LNCaP clone FGC (cell line): ENCODE measurements around the gene ATAD5.
"Not testable (repeated sequence)": the region's sequence is repeated elsewhere in the genome, so short reads cannot be mapped to it uniquely, and the experiment has no call there.

Experiments used
- DNase-seq: peaks from one replicate; pipeline ENCODE4 v3.0.0-alpha.2; 2011; ENCODE audit warnings: low read depth
- H3K4me3 ChIP-seq: 2 replicates; pipeline ENCODE4 v1.5.1; 2011; ENCODE audit warnings: mild to moderate bottlenecking, low read depth, low read length, control low read depth
- TF ChIP-seq, protein P1 (sequence below): IDR thresholded peaks from 2 replicates; pipeline ENCODE4 v1.5.1; 2012; ENCODE audit warnings: mild to moderate bottlenecking; ENCODE audit not compliant: control insufficient read depth, insufficient read depth; ENCODE audit errors: extremely low read depth

Gene ATAD5

DNA sequence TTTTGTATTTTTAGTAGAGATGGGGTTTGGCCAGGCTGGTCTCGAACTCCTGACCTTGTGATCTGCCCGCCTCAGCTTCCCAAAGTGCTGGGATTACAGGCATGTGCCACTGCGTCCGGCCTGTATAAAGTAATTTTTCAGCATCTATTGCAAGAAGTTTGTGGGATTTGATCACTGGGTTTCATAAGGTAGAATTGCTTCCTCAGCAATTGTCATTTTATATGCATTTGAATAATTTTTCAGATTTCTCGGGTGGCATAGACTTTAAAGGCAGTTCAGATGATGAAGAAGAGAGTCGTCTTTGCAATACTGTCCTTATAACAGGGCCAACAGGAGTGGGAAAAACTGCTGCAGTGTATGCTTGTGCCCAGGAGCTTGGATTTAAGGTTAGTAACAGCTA lies 37.2 kb downstream of the ATAD5 start:
- H3K4me3 ChIP-seq = no peak overlapping the region
- DNase-seq = no peak
- TF ChIP-seq, protein P1, sequence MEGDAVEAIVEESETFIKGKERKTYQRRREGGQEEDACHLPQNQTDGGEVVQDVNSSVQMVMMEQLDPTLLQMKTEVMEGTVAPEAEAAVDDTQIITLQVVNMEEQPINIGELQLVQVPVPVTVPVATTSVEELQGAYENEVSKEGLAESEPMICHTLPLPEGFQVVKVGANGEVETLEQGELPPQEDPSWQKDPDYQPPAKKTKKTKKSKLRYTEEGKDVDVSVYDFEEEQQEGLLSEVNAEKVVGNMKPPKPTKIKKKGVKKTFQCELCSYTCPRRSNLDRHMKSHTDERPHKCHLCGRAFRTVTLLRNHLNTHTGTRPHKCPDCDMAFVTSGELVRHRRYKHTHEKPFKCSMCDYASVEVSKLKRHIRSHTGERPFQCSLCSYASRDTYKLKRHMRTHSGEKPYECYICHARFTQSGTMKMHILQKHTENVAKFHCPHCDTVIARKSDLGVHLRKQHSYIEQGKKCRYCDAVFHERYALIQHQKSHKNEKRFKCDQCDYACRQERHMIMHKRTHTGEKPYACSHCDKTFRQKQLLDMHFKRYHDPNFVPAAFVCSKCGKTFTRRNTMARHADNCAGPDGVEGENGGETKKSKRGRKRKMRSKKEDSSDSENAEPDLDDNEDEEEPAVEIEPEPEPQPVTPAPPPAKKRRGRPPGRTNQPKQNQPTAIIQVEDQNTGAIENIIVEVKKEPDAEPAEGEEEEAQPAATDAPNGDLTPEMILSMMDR = no peak

DNA sequence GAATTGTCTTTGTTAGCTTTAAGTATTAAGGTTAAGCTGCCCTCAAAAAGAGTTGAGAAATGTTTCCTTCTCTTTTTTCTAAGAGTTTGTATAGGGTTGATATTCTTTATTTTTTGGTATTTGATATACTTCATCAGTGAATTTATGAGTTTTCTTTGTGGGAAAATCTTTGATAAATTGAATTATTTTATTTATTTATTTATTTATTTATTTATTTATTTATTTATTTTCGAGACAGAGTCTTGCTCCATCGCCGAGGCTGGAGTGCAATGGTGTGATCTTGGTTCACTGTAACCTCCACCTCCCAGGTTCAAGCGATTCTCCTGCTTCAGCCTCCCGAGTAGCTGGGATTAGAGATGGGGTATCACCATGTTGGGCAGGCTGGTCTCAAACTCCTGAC lies 54.4 kb downstream of the ATAD5 start:
- no peak for DNase-seq
- TF ChIP-seq, protein P1 = no peak
- H3K4me3 ChIP-seq = no peak overlapping the region

DNA sequence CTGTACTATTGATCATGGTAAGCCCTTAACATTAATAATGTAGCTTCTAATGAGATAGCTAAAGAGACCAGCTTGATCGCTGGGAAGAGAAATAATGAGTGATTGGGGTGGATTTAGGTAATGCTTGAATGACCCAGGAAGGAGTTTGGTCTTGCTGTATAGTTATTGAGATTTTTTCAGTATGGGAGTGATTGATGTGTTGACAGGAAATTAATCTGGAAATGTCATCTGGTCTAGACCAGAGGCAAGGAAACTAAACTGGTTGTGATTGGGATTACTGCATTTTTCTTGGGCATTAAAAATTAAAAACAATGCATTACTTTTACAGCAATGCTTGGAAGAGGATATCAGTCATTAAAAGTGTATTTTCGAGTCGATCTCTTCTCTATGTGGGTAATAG lies 62.5 kb downstream of the ATAD5 start:
- TF ChIP-seq, protein P1 = no peak
- no peak for DNase-seq
- H3K4me3 ChIP-seq = no peak overlapping the region

DNA sequence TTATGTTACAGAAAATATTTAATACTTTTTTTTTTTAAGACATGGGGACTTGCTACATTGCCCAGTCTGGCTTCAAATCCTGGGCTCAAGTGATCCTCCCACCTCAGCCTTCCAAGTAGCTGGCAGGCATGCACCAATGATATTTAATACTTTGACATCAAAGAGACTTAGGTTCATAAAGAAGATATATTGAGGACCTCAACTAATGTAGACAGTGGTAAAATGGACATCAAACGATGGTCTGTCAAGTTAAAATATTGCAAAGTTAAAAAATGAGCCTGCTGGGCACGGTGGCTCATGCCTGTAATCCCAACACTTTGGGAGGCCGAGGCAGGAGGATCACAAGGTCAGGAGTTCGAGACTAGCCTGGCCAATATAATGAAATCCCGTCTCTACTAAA lies 65.5 kb downstream of the ATAD5 start:
- TF ChIP-seq, protein P1 = no peak
- no peak overlapping the region for H3K4me3 ChIP-seq
- no peak for DNase-seq

DNA sequence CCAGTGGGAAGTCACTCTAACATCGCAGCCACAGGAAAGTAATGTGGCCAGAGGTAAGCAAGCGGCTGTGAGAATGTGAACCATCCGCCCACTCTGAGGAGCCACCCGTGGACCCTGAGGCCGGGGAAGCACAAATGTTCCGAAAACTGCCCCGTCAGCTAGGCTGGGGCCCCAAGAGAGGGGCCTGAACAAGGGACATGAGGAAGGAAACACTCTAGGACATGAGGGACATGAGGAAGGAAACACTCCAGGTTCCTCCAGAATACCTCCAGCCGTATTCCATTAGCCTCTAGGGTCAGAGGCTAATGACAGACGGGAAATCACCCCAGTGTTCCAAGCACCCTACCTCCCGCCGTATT lies 74.0 kb downstream of the ATAD5 start:
- DNase-seq = no peak
- TF ChIP-seq, protein P1 = no peak
- H3K4me3 ChIP-seq = peak overlapping the region; percentile 100

DNA sequence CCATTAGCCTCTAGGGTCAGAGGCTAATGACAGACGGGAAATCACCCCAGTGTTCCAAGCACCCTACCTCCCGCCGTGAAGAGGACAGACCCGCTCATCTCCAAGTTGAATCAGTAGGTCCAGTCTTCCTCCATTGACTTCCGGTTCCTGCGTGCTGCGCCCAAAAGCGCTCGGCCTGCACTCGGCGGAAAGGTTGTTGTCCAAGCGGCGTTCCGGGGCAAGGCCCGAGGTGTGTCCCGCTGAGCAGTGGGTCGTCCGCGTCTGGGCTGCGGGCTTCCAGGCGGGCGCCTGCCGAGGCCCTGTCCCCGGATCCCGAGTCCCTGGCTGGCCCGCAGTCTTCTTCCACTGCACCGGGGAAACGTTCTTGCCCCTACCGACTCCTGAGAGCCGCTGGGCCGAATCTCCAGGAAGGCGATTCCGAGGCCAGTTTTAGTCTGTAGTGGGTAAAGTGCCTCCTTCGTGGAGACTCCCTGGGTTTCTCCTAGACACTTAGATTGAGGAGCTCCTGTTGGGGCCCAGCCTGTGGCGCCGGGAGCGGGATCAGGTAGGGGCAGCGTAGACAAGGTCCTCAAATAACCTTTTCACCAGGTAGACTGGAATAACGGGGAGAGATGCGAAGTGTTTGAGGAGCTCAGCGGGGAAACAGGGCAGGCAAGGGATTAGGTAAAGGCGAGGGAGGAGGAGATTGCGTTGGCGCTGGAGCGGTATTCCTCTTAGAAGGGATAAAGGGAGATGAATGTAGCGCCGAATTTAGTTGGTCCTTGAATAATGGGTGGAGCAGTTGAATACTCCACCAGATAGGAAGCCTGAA lies 74.5 kb downstream of the ATAD5 start, which contains the start of gene TEFM:
Gene TEFM (minus strand): TSS at position 138 of the 811 bp plus-strand sequence. CDS start 40 bp downstream, at position 98.
- TF ChIP-seq, protein P1 = no peak
- peak within 1 kb of the TSS; percentile 100 for H3K4me3 ChIP-seq
- DNase-seq = peak; percentile 79

DNA sequence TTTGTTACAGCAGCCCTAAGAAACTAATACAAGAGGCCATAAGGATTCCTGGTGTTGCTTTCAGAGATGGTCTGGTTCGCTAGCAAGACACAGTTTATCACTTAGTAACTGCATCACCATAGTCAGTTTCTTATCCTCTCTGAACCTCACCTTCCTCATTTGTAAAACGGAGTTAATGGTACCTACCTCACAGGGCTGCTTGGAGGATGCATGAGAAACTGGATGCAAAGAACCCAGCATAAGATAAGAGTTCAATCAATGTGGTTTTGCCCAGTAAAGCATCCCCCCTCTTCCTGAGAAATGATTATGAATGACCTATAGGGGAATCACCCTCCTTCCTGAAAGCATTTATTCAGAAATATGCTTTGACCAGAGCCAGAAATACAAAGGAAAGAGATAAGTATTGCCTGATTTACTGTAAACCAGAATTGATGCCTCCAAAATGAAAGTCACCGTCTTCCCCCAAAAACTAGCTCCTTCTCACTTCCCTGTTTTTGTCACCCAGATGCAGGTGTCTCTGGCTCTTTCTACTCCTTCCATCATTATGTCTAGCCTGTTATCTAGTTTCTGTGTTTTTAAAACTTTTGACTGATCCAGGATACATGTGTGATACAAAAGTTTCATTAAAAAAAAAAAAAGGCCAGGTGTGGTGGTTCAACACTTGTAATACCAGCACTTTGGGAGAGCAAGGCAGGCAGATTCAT lies 77.1 kb downstream of the ATAD5 start:
- no peak for DNase-seq
- TF ChIP-seq, protein P1 = no peak
- H3K4me3 ChIP-seq = no peak overlapping the region

DNA sequence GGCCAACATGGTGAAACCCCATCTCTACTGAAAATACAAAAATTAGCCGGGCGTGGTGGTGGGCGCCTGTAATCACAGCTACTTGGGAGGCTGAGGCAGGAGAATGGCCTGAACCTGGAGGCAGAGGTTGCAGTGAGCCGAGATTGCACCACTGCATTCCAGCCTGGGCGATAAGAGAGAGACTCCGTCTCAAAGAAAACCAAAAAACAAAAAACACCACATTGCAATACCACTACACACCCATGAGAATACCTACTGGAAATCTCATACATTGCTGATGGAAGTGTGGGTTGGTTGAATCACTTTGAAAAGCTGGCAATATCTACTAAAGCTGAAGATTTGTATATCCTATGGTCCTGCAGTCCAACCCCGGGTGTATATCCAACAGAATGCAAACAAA lies 78.4 kb downstream of the ATAD5 start:
- not testable (repeated sequence) for H3K4me3 ChIP-seq, DNase-seq
